ENCODE results near the gene PSMB5. TPM values are rescaled to one million over a fixed set of nuclear protein-coding genes. Genes with fewer than 3 reads are reported as not detected.
A peak's percentile ranks its signal among the peaks of the same experiment; 100 is the strongest.

Gene PSMB5
- total RNA-seq, 1 experiment from 2014 or later, result 172 TPM

GRCh38 chr14:23009939-23010726, 24.6 kb downstream of the PSMB5 start, which contains the start of gene C14orf93:
TSS of gene C14orf93 (minus strand) at chr14:23010143. CDS start at chr14:22999023, 11,120 bp downstream.
- ChIA-PET POLR2A (no interaction called here), CTCF (interaction anchor here (0.6 kb wide), 1 partner anchor 28 kb away, joined by 3 read pairs; the partner anchor contains the start of gene AJUBA)
- Histone ChIP-seq H3K9me3 (no peaks in the 10 kb centered on the region), H3K27me3 (replicated peaks; ENCODE audit: control insufficient read depth, insufficient read depth, low read length) (no peaks in the 10 kb centered on the region), H3K4me1 (peaks cover 11% of the 10 kb centered on the region), H3K36me3 (ENCODE audit: control insufficient read depth, insufficient read depth, low read length) (no peaks in the 10 kb centered on the region), H3K4me3 (ENCODE audit: low read depth, low read length) (peak within 1 kb of the TSS; percentile 49)
- Mint-ChIP-seq H3K9me3 (ENCODE audit: unreplicated experiment) (no peaks in the 10 kb centered on the region), H3K4me1 (ENCODE audit: low read depth, unreplicated experiment) (peaks cover 10% of the 10 kb centered on the region), H3K36me3 (ENCODE audit: insufficient read depth, unreplicated experiment) (peaks cover 21% of the 10 kb centered on the region), H3K4me3 (ENCODE audit: unreplicated experiment) (peak within 1 kb of the TSS; percentile 87), H3K27me3 (ENCODE audit: insufficient read depth, unreplicated experiment) (no peaks in the 10 kb centered on the region), H3K27ac (ENCODE audit: unreplicated experiment) (peak within 1 kb of the TSS; percentile 76)
- no TSS peak for BruUV-seq (replicated peaks)
- peak; percentile 80 to 88 for DNase-seq
- no peak for TF ChIP-seq CTCF (IDR thresholded peaks at IDR 0.05; ENCODE audit: insufficient read depth in 1 of 2, low read depth in 1 of 2, low read length in 1 of 2, severe bottlenecking in 1 of 2, unreplicated experiment in 1 of 2)
- intact Hi-C loops (cut with micrococcal nuclease; ENCODE audit: unreplicated experiment), result no loop called here

- BruUV-seq (replicated peaks), result TSS peak; percentile 82
- intact Hi-C loops (cut with micrococcal nuclease; ENCODE audit: unreplicated experiment), result no loop called here
- H3K9me3 Mint-ChIP-seq (ENCODE audit: unreplicated experiment), result no peaks in the 10 kb centered on the region
- no peaks in the 10 kb centered on the region for H3K27me3 ChIP-seq (replicated peaks; ENCODE audit: control insufficient read depth, insufficient read depth, low read length)
- H3K36me3 ChIP-seq (ENCODE audit: control insufficient read depth, insufficient read depth, low read length), result no peaks in the 10 kb centered on the region
- DNase-seq, result no peak
- no peaks in the 10 kb centered on the region for H3K9me3 ChIP-seq
- H3K36me3 Mint-ChIP-seq (ENCODE audit: insufficient read depth, unreplicated experiment), result peaks cover 21% of the 10 kb centered on the region
- H3K4me3 ChIP-seq (ENCODE audit: low read depth, low read length), result peak overlapping the region; percentile 49
- peak overlapping the region; percentile 76 for H3K27ac Mint-ChIP-seq (ENCODE audit: unreplicated experiment)
- POLR2A ChIA-PET, result no interaction called here
- TF ChIP-seq CTCF (IDR thresholded peaks at IDR 0.05; ENCODE audit: insufficient read depth in 1 of 2, low read depth in 1 of 2, low read length in 1 of 2, severe bottlenecking in 1 of 2, unreplicated experiment in 1 of 2), result no peak
- no peaks in the 10 kb centered on the region for H3K27me3 Mint-ChIP-seq (ENCODE audit: insufficient read depth, unreplicated experiment)
- H3K4me3 Mint-ChIP-seq (ENCODE audit: unreplicated experiment), result peak overlapping the region; percentile 87
- peaks cover 15% of the 10 kb centered on the region for H3K4me1 Mint-ChIP-seq (ENCODE audit: low read depth, unreplicated experiment)
- CTCF ChIA-PET, result interaction anchor here (1.3 kb wide), 1 partner anchor 23 kb away, joined by 3 read pairs; no protein-coding TSS in a partner anchor
- peaks cover 14% of the 10 kb centered on the region for H3K4me1 ChIP-seq
These were observed 25.2 kb downstream of the PSMB5 start for GRCh38 chr14:23009483-23009938.

- CTCF ChIA-PET, result interaction anchor here (0.6 to 1.3 kb wide), 2 partner anchors 22 to 76 kb away, joined by 3 to 4 read pairs; no protein-coding TSS in a partner anchor
- no peak for TF ChIP-seq CTCF (IDR thresholded peaks at IDR 0.05; ENCODE audit: insufficient read depth in 1 of 2, low read depth in 1 of 2, low read length in 1 of 2, severe bottlenecking in 1 of 2, unreplicated experiment in 1 of 2)
- H3K4me3 ChIP-seq (ENCODE audit: low read depth, low read length), result peak overlapping the region; percentile 49; the same call in 1 of the 2 replicates
These were observed 25.9 kb downstream of the PSMB5 start for GRCh38 chr14:23008831-23009230.

More at GRCh38 chr14:23008831-23009230, 25.9 kb downstream of the PSMB5 start:
- Mint-ChIP-seq H3K4me3 (ENCODE audit: unreplicated experiment) (peak overlapping the region; percentile 15), H3K27me3 (ENCODE audit: insufficient read depth, unreplicated experiment) (no peaks in the 10 kb centered on the region), H3K9me3 (ENCODE audit: unreplicated experiment) (no peaks in the 10 kb centered on the region), H3K36me3 (ENCODE audit: insufficient read depth, unreplicated experiment) (peaks cover 21% of the 10 kb centered on the region), H3K4me1 (ENCODE audit: low read depth, unreplicated experiment) (peaks cover 15% of the 10 kb centered on the region), H3K27ac (ENCODE audit: unreplicated experiment) (no peak overlapping the region)
- Histone ChIP-seq H3K36me3 (ENCODE audit: control insufficient read depth, insufficient read depth, low read length) (no peaks in the 10 kb centered on the region), H3K27me3 (replicated peaks; ENCODE audit: control insufficient read depth, insufficient read depth, low read length) (no peaks in the 10 kb centered on the region), H3K9me3 (no peaks in the 10 kb centered on the region), H3K4me1 (peaks cover 14% of the 10 kb centered on the region)
- intact Hi-C loops (cut with micrococcal nuclease; ENCODE audit: unreplicated experiment), result no loop called here
- no peak for DNase-seq
- POLR2A ChIA-PET, result interaction anchor here (0.6 kb wide), 1 partner anchor 25 kb away, joined by 3 read pairs; no protein-coding TSS in a partner anchor
- no TSS peak for BruUV-seq (replicated peaks)
